Esophagus muscularis mucosa (tissue), 4 donors: ENCODE data around the gene GIMAP2. TPM values are rescaled to one million over a fixed set of nuclear protein-coding genes. Genes with fewer than 3 reads are reported as not detected.
A peak's percentile ranks its signal among the peaks of the same experiment; 100 is the strongest.
"Not testable (repeated sequence)": the region's sequence is repeated elsewhere in the genome, so short reads cannot be mapped to it uniquely, and the experiment has no call there.

Experiments
- DNase-seq: peaks from one replicate; pipeline ENCODE4 v3.0.0-alpha.2; 2017; ENCODE audit errors: extremely low spot score
- H3K27ac ChIP-seq, 4 donors: fragments of 200-600 bp; sonication (generic); replicated peaks in 1 of 4; 1 replicate in 3 of 4; 2 replicates in 1 of 4; pipeline ENCODE4 v1.5.1; 2016 to 2019; ENCODE audit warnings: mild to moderate bottlenecking in 1 of 4
- H3K27me3 ChIP-seq, 4 donors: fragments of 200-600 bp; sonication (generic); one replicate each; pipeline versions ENCODE4 v1.5.1 to v1.6.0; 2016 to 2019
- H3K36me3 ChIP-seq, 4 donors: fragments of 200-600 bp; sonication (generic); one replicate each; pipeline ENCODE4 v1.5.1; 2016 to 2019
- H3K4me1 ChIP-seq, 4 donors: fragments of 200-600 bp; sonication (generic); one replicate each; pipeline ENCODE4 v1.5.1; 2016 to 2019
- H3K4me3 ChIP-seq, 4 donors: fragments of 200-600 bp; sonication (generic); 1 replicate in 2 of 4; 2 replicates in 2 of 4; pipeline ENCODE4 v1.5.1; 2016 to 2019; ENCODE audit warnings: mild to moderate bottlenecking in 4 of 4, moderate library complexity in 1 of 4
- H3K9me3 ChIP-seq, 4 donors: fragments of 200-600 bp; sonication (generic); 1 replicate in 3 of 4; 2 replicates in 1 of 4; pipeline ENCODE4 v1.5.1; 2016 to 2019
- EP300 ChIP-seq: sonication (generic); formaldehyde crosslinking; IDR thresholded peaks from one replicate; pipeline ENCODE4 v1.6.1; 2017; ENCODE audit warnings: antibody characterized with exemption
- POLR2A ChIP-seq: fragments of 450-650 bp; IDR thresholded peaks from one replicate; pipeline ENCODE4 v1.6.1; 2017; ENCODE audit warnings: antibody characterized with exemption, moderate library complexity, mild to moderate bottlenecking, low read depth
- POLR2AphosphoS5 ChIP-seq, 2 donors: sonication (generic); formaldehyde crosslinking; IDR thresholded peaks; one replicate each; pipeline ENCODE4 v1.6.1; 2017; ENCODE audit warnings: antibody characterized with exemption in 2 of 2
- WGBS: methylation state at CpG from one replicate; pipeline ENCODE4 v1.1.5; 2018; 5-methylcytosine and 5-hydroxymethylcytosine counted together
- intact Hi-C: fragments of 100-400 bp; cut with DNase I; formaldehyde crosslinking; loops from one replicate; pipeline ENCODE4 v1.15.1; 2023
- total RNA-seq, 4 donors: library from RNA; depleted of rRNA; stranded (reverse); fragments of >200 nt; gene quantifications; one replicate each; pipeline versions ENCODE4 v1.1.0 to v1.2.1, GENCODE V29; 2016
- TF ChIP-seq, protein P1 (sequence below), 3 experiments: fragments of 200-600 bp in 2 of 3; fragments of 450-650 bp in 1 of 3; sonication (generic) in 2 of 3; IDR thresholded peaks; one replicate each; pipeline ENCODE4 v1.5.1; 2017 to 2019; ENCODE audit warnings: antibody characterized with exemption in 3 of 3, mild to moderate bottlenecking in 2 of 3, moderate library complexity in 1 of 3

The GIMAP2 gene
- total RNA-seq, 4 donors from 2014 or later = 5.4 to 9.7 (median 6.5) TPM

- intact Hi-C loops, DNase-seq, H3K9me3 ChIP-seq, H3K27me3 ChIP-seq, H3K4me1 ChIP-seq, H3K36me3 ChIP-seq, H3K4me3 ChIP-seq: not testable (repeated sequence)
- peak overlapping the region in 2 of 4 donors; percentile 34 to 62 for H3K27ac ChIP-seq
- 47% methylated on average over 3 of the region's 3 CpGs for WGBS
- TF ChIP-seq POLR2AphosphoS5 (IDR thresholded peaks at IDR 0.05) = peak in 1 of 2 donors; percentile 20
Observed at GRCh38 chr7:150676854-150677253, 8.7 kb upstream of the GIMAP2 start.

GRCh38 chr7:150678601-150679000, 6.9 kb upstream of the GIMAP2 start:
- H3K9me3 ChIP-seq, DNase-seq, H3K27me3 ChIP-seq, H3K36me3 ChIP-seq, H3K27ac ChIP-seq, H3K4me1 ChIP-seq, H3K4me3 ChIP-seq, intact Hi-C loops: not testable (repeated sequence)
- WGBS = 79% methylated on average over 8 of the region's 11 CpGs

- H3K36me3 ChIP-seq, H3K27ac ChIP-seq, H3K27me3 ChIP-seq, intact Hi-C loops, DNase-seq, H3K9me3 ChIP-seq, H3K4me3 ChIP-seq: not testable (repeated sequence)
- WGBS = 70% methylated on average over 2 of the region's 2 CpGs
- H3K4me1 ChIP-seq = peaks cover 4 to 15% (median 9%) of the 10 kb centered on the region in 4 donors
Observed at GRCh38 chr7:150680364-150680763, 5.1 kb upstream of the GIMAP2 start.

DNA sequence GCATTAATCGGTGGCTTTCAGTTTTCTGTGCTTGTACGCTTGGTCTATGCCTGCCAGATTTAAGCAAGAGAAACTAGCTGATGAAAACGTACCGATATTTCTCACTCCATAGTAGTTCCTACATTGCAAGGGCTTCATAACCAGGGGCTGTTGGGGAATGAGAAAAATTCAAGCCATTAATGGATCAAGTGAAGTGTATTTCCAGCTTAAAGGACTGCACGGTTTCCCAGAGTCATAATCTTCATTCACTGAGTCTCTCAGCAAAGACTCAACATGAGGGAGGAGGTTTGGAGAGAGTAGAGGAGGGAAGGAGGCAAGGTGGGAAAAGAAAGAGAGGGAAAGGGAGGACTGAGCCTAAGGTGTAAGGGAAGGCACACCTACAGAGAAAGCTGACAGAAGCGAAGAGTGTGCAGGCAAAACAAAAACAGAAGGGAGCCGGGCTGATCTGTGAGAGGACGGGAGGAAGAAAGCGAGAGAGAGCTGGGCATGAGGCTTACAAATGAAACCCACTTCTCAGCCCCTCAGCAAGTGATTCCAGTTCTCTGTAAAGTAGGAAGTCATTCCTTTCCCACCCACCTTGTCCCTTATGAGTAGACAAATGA, 625 bp downstream of the GIMAP2 start:
- Histone ChIP-seq H3K27ac (peak overlapping the region; percentile 66 to 73 (median 70)), H3K4me3 (peak overlapping the region; percentile 45 to 64 (median 52)), H3K36me3 (peaks cover 0 to 11% (median 5%) of the 10 kb centered on the region in 4 donors), H3K9me3 (no peaks in the 10 kb centered on the region), H3K27me3 (no peaks in the 10 kb centered on the region), H3K4me1 (peaks cover 5 to 10% (median 7%) of the 10 kb centered on the region in 4 donors)
- no peak for DNase-seq
- TF ChIP-seq EP300 (no peak), POLR2A (no peak), POLR2AphosphoS5 (IDR thresholded peaks at IDR 0.05) (no peak)
- TF ChIP-seq, protein P1, sequence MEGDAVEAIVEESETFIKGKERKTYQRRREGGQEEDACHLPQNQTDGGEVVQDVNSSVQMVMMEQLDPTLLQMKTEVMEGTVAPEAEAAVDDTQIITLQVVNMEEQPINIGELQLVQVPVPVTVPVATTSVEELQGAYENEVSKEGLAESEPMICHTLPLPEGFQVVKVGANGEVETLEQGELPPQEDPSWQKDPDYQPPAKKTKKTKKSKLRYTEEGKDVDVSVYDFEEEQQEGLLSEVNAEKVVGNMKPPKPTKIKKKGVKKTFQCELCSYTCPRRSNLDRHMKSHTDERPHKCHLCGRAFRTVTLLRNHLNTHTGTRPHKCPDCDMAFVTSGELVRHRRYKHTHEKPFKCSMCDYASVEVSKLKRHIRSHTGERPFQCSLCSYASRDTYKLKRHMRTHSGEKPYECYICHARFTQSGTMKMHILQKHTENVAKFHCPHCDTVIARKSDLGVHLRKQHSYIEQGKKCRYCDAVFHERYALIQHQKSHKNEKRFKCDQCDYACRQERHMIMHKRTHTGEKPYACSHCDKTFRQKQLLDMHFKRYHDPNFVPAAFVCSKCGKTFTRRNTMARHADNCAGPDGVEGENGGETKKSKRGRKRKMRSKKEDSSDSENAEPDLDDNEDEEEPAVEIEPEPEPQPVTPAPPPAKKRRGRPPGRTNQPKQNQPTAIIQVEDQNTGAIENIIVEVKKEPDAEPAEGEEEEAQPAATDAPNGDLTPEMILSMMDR (IDR thresholded peaks at IDR 0.05) = no peak
- intact Hi-C loops = no loop called here
- WGBS = 58% methylated on average over 8 of the region's 9 CpGs

GRCh38 chr7:150688630-150689029, 3.1 kb downstream of the GIMAP2 start:
- Histone ChIP-seq H3K36me3 (peaks cover 0 to 13% (median 9%) of the 10 kb centered on the region in 4 donors), H3K4me3 (no peak overlapping the region), H3K4me1 (peaks cover 5 to 10% (median 7%) of the 10 kb centered on the region in 4 donors), H3K9me3 (no peaks in the 10 kb centered on the region), H3K27ac (no peak overlapping the region), H3K27me3 (no peaks in the 10 kb centered on the region)
- no peak for DNase-seq
- intact Hi-C loops = no loop called here
- no peak for TF ChIP-seq POLR2AphosphoS5 (IDR thresholded peaks at IDR 0.05)
- TF ChIP-seq, protein P1 (IDR thresholded peaks at IDR 0.05) = no peak
- TF ChIP-seq EP300 = no peak
- TF ChIP-seq POLR2A = no peak
- WGBS = 89% methylated on average over 3 of the region's 6 CpGs

GRCh38 chr7:150695654-150696053, 10.1 kb downstream of the GIMAP2 start:
- Histone ChIP-seq H3K36me3 (peaks cover 0 to 7% (median 6%) of the 10 kb centered on the region in 4 donors), H3K27me3 (no peaks in the 10 kb centered on the region), H3K9me3 (peaks cover 0 to 21% (median 16%) of the 10 kb centered on the region in 4 donors), H3K4me1 (no peaks in the 10 kb centered on the region), H3K4me3 (no peak overlapping the region), H3K27ac (no peak overlapping the region)
- WGBS = 39% methylated on average over 2 of the region's 2 CpGs
- no peak for DNase-seq
- intact Hi-C loops = no loop called here
- TF ChIP-seq, protein P1 (IDR thresholded peaks at IDR 0.05) = no peak
- no peak for TF ChIP-seq POLR2AphosphoS5 (IDR thresholded peaks at IDR 0.05)
- no peak for TF ChIP-seq EP300
- no peak for TF ChIP-seq POLR2A
